ENCODE results near the gene YBX2.
A peak's percentile ranks its signal among the peaks of the same experiment; 100 is the strongest.
"Not testable (repeated sequence)": the region's sequence is repeated elsewhere in the genome, so short reads cannot be mapped to it uniquely, and the experiment has no call there.

The YBX2 gene

GRCh38 chr17:7294614-7295153 lies at the start of gene YBX2:
TSS of gene YBX2 (minus strand) at chr17:7294639. CDS start at chr17:7294500, 139 bp downstream.
- peak in 1 of 2 donors; percentile 50 for DNase-seq (ENCODE audit: low read depth in 2 of 2)

GRCh38 chr17:7343250-7343649 lies 48.8 kb upstream of the YBX2 start:
- DNase-seq (ENCODE audit: low read depth in 2 of 2), result no peak

- no peak for DNase-seq (ENCODE audit: low read depth in 2 of 2)
These were observed 47.4 kb upstream of the YBX2 start for GRCh38 chr17:7341842-7342241.

- no peak for DNase-seq (ENCODE audit: low read depth in 2 of 2)
These were observed 45.7 kb upstream of the YBX2 start for GRCh38 chr17:7340179-7340578.

GRCh38 chr17:7337600-7337999 lies 43.2 kb upstream of the YBX2 start:
- not testable (repeated sequence) for DNase-seq (ENCODE audit: low read depth in 2 of 2)

GRCh38 chr17:7336240-7337175 lies 42.1 kb upstream of the YBX2 start, which contains the start of gene ACAP1:
TSS of gene ACAP1 (plus strand) at chr17:7336529. CDS start at chr17:7336735, 206 bp downstream.
- DNase-seq (ENCODE audit: low read depth in 2 of 2), result peak; percentile 67 to 81

- DNase-seq (ENCODE audit: low read depth in 2 of 2), result not testable (repeated sequence)
These were observed 41.3 kb upstream of the YBX2 start for GRCh38 chr17:7335765-7336164.

GRCh38 chr17:7334938-7335538 lies 40.6 kb upstream of the YBX2 start:
- no peak for DNase-seq (ENCODE audit: low read depth in 2 of 2)

GRCh38 chr17:7332600-7333069 lies 38.2 kb upstream of the YBX2 start:
- DNase-seq (ENCODE audit: low read depth in 2 of 2), result not testable (repeated sequence)

- no peak for DNase-seq (ENCODE audit: low read depth in 2 of 2)
These were observed 37.7 kb upstream of the YBX2 start for GRCh38 chr17:7332111-7332510.

GRCh38 chr17:7330638-7331015 lies 36.2 kb upstream of the YBX2 start:
- DNase-seq (ENCODE audit: low read depth in 2 of 2), result no peak

GRCh38 chr17:7329997-7330637 lies 35.7 kb upstream of the YBX2 start:
- DNase-seq (ENCODE audit: low read depth in 2 of 2), result peak; percentile 57

GRCh38 chr17:7329374-7329996 lies 35.0 kb upstream of the YBX2 start:
- DNase-seq (ENCODE audit: low read depth in 2 of 2), result peak; percentile 89

- no peak for DNase-seq (ENCODE audit: low read depth in 2 of 2)
These were observed 34.5 kb upstream of the YBX2 start, which contains the start of gene NEURL4 for GRCh38 chr17:7328840-7329373. TSS of gene NEURL4 (minus strand) at chr17:7329335. CDS start at chr17:7329312, 23 bp downstream.

- no peak for DNase-seq (ENCODE audit: low read depth in 2 of 2)
These were observed 33.6 kb upstream of the YBX2 start for GRCh38 chr17:7328009-7328408.

GRCh38 chr17:7327501-7327900 lies 33.1 kb upstream of the YBX2 start:
- DNase-seq (ENCODE audit: low read depth in 2 of 2), result no peak

- DNase-seq (ENCODE audit: low read depth in 2 of 2), result no peak
These were observed 32.6 kb upstream of the YBX2 start for GRCh38 chr17:7327056-7327455.

- no peak for DNase-seq (ENCODE audit: low read depth in 2 of 2)
These were observed 31.7 kb upstream of the YBX2 start for GRCh38 chr17:7326186-7326585.

- no peak for DNase-seq (ENCODE audit: low read depth in 2 of 2)
These were observed 30.6 kb upstream of the YBX2 start for GRCh38 chr17:7325031-7325528.

GRCh38 chr17:7324438-7324779 lies 30.0 kb upstream of the YBX2 start:
- DNase-seq (ENCODE audit: low read depth in 2 of 2), result no peak

Data from stimulated activated CD8-positive, alpha-beta memory T cell treated with anti-CD3 and anti-CD28 coated beads, Interleukin-2, amount 100 ng/mL, for 1 hour (primary cell).